GM21360 (cell line): ENCODE results near the gene FBXL20.
"Not testable (repeated sequence)": the region's sequence is repeated elsewhere in the genome, so short reads cannot be mapped to it uniquely, and the experiment has no call there.

Experiments used
- ATAC-seq: cut with Tn5 transposase; IDR thresholded peaks from one replicate; pipeline ENCODE4 v1.9.1; 2021; ENCODE audit warnings: mild to moderate bottlenecking, moderate library complexity; ENCODE audit not compliant: unreplicated experiment

The FBXL20 gene

DNA sequence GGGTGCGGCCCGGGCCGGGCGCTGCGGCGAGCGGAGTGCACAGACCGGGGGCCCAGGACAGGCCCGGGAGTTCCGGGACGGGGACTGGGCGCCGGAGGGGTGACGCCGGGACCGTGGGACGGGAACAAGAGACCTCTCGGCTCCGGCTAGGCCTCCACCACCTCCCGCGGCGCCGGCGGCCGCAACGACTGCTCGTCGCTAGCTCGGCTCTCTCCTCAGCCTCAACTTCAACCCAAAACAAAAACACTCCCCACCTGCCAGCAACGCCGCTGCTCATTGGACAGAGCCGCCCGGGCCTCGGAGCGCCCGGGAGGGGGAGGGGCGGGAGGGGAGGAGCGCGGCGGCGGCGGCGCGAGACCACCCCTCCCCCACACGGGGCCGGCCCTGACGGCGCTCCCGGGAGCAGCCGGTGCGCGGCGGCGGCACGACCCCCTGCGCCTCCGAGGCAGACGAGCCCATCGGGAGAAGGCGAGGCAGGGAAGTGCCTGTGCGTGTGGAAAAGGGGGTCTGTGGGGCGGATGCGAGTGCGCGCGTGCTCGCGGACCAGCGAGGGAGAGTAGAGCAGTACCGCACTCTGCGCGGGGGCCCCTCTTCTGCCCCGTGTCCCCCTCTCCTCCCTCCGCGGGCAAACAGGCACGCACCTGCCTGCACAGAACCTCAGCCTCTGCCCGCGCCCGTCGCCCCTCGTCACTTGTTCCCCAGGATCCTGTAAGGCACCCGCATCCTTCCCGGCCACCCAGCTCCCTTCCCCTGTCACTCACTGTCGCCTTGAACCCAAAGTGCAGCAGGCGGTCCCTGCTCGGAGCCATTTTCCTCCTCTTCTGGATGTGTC, at the start of gene FBXL20:
Gene FBXL20, minus strand, starts transcription at position 215 of the 832 bp plus-strand sequence. CDS start 224 bp downstream, outside the sequence.
- ATAC-seq = peak; percentile 62

GRCh38 chr17:39450847-39451581, 49.6 kb upstream of the FBXL20 start, which contains the start of gene MED1:
Gene MED1, minus strand, starts transcription at chr17:39451263. Its CDS starts 201 bp downstream, at chr17:39451062.
- ATAC-seq = peak; percentile 90

- ATAC-seq = no peak
Measured at GRCh38 chr17:39450051-39450450, 48.6 kb upstream of the FBXL20 start.

DNA sequence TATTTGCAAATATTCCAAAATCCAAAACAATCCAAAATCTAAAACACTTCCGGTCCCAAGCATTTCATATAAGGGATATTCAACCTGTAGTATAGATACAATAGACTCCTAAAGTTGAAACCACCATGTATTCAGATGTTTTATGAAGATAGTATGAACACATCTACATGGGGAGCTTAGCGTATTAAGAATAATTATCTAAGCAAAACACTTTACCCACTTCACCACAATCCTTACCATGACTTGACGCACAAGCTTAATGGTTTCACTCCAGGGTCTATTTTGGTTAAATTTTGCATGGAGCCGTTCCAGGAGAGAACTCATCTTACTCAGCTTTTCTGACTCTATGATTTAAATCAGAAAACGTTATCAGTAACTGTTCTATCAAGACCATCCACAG, 46.1 kb upstream of the FBXL20 start:
- no peak for ATAC-seq

DNA sequence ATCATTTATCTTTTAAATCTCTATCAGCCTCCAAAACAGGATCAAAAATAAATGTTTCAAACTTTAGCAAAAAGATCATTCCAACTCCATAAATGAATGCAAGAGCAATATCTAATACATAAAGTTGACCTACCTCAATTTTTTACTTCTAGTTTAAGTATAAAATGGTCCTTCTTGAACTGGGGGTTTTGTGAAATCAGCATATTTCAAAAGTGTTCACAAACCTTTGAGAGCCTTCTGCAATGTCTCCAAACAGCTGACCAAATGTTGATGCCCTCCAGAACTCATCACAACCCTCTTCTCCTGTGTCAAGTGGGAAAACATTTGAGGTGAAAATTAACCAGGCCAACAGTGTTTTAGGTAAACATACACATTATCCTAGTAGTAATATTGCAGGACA, 41.9 kb upstream of the FBXL20 start:
- no peak for ATAC-seq

- ATAC-seq = not testable (repeated sequence)
Measured at GRCh38 chr17:39439868-39440267, 38.4 kb upstream of the FBXL20 start.

DNA sequence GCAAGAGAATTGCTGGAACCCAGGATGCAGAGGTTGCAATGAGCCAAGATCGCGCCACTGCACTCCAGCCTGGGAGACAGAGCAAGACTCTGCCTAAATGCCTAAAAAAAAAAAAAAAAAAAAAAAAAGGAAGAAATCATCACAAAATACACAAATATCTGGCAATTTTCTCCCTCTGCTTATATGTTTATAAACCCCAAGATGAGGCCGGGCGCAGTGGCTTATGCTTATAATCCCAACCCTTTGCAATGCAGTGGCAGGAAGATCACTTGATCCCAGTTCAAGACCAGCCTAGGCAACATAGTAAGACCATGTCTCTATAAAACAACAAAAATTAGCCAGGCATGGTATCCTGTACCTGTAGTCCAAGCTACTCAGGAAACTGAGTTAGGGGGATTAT, 28.2 kb upstream of the FBXL20 start:
- ATAC-seq = no peak

DNA sequence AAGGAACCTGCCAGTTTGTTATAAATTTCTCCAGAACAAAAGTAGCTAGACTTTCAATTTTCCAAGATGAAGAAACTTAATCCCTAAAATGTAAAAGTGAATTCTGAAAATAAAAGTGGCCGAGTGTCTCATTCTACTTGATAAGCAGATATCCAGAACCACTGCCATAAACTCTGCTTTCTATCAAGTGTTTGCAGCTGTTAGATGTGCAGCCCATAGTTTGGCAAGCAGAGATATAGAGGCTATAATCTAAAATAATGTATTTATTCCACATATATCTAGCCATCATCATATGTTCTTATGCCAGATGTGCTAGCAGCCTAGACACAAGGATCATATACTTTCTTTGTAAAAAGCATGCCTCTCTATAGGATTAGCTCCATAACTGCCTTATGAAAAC, 14.7 kb upstream of the FBXL20 start:
- no peak for ATAC-seq

GRCh38 chr17:39410279-39410678, 8.9 kb upstream of the FBXL20 start:
- no peak for ATAC-seq

GRCh38 chr17:39408360-39408759, 6.9 kb upstream of the FBXL20 start:
- ATAC-seq = no peak

- ATAC-seq = no peak
Measured at GRCh38 chr17:39406951-39407350, 5.5 kb upstream of the FBXL20 start.

- no peak for ATAC-seq
Measured at GRCh38 chr17:39405436-39405835, 4.0 kb upstream of the FBXL20 start.

GRCh38 chr17:39404542-39405378, 3.3 kb upstream of the FBXL20 start:
- no peak for ATAC-seq

GRCh38 chr17:39402890-39403605, 1.6 kb upstream of the FBXL20 start:
- no peak for ATAC-seq

GRCh38 chr17:39402244-39402889, 941 bp upstream of the FBXL20 start:
- peak; percentile 53 for ATAC-seq

DNA sequence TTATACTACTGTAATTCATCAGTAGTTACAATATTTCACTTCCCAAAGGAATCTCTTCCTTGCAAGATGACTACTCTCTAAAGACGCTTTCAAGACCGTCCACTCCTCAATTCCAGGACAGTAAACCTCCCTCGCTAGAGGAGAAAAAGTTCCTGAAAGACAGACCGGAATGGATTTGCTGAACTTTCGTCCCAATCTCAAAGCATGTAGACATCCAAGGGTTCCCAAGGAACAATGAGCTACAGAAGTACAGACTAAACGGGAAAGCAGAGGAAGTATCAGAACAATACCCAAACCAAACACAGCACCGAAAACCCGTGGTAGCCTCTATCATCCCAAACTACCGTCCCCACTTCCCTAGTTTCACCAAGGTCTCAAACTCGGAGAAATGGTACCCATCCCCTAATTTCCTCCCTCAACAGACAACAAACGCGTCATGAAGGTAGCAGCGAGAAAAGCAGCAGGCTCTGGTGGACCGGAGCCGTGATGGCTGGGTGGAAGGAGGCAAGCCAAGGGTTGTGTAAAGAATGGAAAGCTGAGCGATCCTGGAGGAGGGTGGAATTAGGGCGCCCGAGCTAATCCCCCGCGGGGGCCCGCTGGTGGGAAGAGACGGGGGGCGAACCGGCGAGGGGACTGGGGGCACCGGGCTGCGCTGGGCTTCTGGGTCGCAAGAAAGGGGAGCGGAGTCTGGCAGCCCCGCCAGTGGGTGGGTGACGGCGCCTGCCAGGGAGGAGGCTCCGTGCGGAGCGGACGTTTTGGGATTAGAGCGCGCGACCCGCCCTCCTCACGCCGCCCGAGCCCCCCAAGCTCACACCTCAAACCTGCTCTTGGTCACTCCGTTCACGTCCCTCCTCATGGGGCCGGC, 647 bp downstream of the FBXL20 start:
- ATAC-seq = no peak

DNA sequence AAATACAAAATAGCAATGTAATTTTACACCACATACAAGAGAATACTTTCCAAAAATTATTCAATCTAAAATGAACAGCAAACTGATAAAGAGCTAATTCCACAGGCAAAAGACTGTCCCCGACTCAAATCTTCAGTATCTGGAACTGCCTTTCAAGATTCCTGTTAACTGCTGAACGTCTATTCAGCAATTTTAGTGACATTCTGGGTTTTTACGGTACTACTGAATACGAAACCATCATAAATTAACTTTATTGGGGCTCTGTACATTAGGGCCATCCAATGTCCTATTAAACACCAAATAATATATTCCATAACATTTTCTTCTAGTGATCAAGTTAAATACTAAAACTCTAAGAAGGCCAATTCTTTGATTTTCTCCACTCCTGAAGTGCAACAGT, 1.6 kb downstream of the FBXL20 start:
- ATAC-seq = no peak

- no peak for ATAC-seq
Measured at GRCh38 chr17:39393736-39394135, 7.7 kb downstream of the FBXL20 start.

GRCh38 chr17:39391448-39391847, 10.0 kb downstream of the FBXL20 start:
- ATAC-seq = no peak
